ENCODE results near the gene PRDX4. TPM values are rescaled to one million over a fixed set of nuclear protein-coding genes. Genes with fewer than 3 reads are reported as not detected.

PRDX4 gene
- total and polyA plus RNA-seq, 10 of the 15 experiments (the other 5 are each of a cell fraction or from before 2014, with no cell fraction given), result 11.1 to 121 (median 59.1) TPM

DNA sequence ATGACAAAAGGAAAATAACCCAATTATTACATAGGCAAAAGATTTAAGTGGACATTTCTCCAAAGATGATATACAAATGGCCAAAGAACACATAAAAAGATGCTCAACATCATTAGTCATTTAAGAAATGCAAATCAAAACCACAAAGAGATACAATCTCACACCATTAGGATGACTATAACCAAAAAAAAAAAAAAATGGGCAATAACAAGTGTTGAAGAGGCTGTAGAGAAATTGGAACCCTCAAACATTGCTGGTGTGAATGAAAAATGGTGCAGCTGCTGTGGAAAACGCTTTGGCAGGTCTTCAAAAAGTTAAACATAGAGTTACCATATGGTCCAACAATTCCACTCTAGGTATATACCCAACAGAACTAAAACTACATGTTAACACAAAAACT lies 5.6 kb upstream of the PRDX4 start:
- ATAC-seq, result peak; percentile 60
- H3K4me3 ChIP-seq, result no peak overlapping the region
- in situ Hi-C loops (cut with MboI) (no loop called here), intact Hi-C loops (cut with micrococcal nuclease; ENCODE audit: unreplicated experiment) (loop anchor here (10.0 kb wide), 1 partner anchor 167 kb away; no protein-coding TSS in a partner anchor)
- H3K36me3 ChIP-seq (ENCODE audit: control insufficient read depth in 2 of 2, insufficient read depth in 2 of 2, low read length in 1 of 2), result no peaks in the 10 kb centered on the region
- no TSS peak for BruUV-seq (replicated peaks)
- H3K9ac ChIP-seq (ENCODE audit: control insufficient read depth, insufficient read depth, low read length), result no peak overlapping the region
- no peaks in the 10 kb centered on the region; the same call in 2 of the 3 replicates for H3K9me3 ChIP-seq (replicated peaks; ENCODE audit: control insufficient read depth, insufficient read depth, low read length)
- H3K27ac ChIP-seq (ENCODE audit: control insufficient read depth, insufficient read depth), result no peak overlapping the region
- CTCF ChIA-PET, result no interaction called here
- no peak overlapping the region for H2AFZ ChIP-seq (ENCODE audit: control insufficient read depth, low read depth, low read length)
- no peaks in the 10 kb centered on the region for H3K79me2 ChIP-seq (ENCODE audit: control insufficient read depth, insufficient read depth, low read length)
- POLR2A ChIA-PET, result no interaction called here
- H3K4me2 ChIP-seq (ENCODE audit: control insufficient read depth, insufficient read depth), result no peak overlapping the region
- no peak for TF ChIP-seq SMAD1 (IDR thresholded peaks at IDR 0.05; ENCODE audit: low read depth, partially characterized antibody)
- peak; percentile 24; the same call in 1 of the 2 replicates for TF ChIP-seq RUNX3 (IDR thresholded peaks at IDR 0.05; ENCODE audit: low read length)
- SMC1A ChIA-PET (ENCODE audit: uncharacterized antibody, unreplicated experiment), result interaction anchor here (0.5 kb wide), 1 partner anchor 162 kb away, joined by 3 read pairs; no protein-coding TSS in a partner anchor
- DNase-seq (ENCODE audit: low read depth, low spot score), result no peak
- peak; percentile 38 for FAIRE-seq
- RAD21 ChIA-PET (ENCODE audit: unreplicated experiment), result no interaction called here
- H3K4me1 ChIP-seq (ENCODE audit: control insufficient read depth, insufficient read depth, low read length), result peaks cover 8% of the 10 kb centered on the region
- H3K27me3 ChIP-seq (replicated peaks in 1 of 2; ENCODE audit: control insufficient read depth in 2 of 2, insufficient read depth in 2 of 2, low read length in 1 of 2), result no peaks in the 10 kb centered on the region
- WGBS (ENCODE audit: insufficient coverage, insufficient replicate concordance, low lambda C conversion rate, missing lambda C conversion rate), result 0% methylated on average over 1 of the region's 1 CpG
- no peaks in the 10 kb centered on the region for H4K20me1 ChIP-seq (ENCODE audit: control insufficient read depth, insufficient read depth)

DNA sequence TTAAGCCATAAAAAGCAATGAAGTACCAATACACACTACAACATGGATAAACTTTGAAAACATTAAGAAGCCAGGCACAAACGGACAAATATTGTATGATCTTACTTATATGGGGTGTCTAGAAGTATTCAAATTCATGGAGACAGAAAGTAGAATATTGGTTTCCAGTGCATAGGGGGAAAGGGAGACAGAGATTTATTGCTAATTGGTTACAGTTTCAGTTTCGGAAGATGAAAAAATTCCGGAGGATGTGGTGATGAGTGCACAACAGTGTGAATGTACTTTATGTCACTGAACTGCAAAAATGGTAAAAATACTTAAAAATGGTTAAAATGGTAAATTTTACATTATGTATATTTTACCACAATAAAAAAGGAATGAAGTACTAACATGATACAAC lies 5.1 kb upstream of the PRDX4 start:
- DNase-seq (ENCODE audit: low read depth, low spot score) (peak; percentile 42), FAIRE-seq (no peak), ATAC-seq (peak; percentile 79)
- no peak overlapping the region for H3K4me3 ChIP-seq
- H3K27me3 ChIP-seq (replicated peaks in 1 of 2; ENCODE audit: control insufficient read depth in 2 of 2, insufficient read depth in 2 of 2, low read length in 1 of 2), result no peaks in the 10 kb centered on the region
- H3K27ac ChIP-seq (ENCODE audit: control insufficient read depth, insufficient read depth), result 0 out of 2 replicates have a peak overlapping the region, but pooled peaks have one; percentile 25
- peaks cover 8% of the 10 kb centered on the region for H3K4me1 ChIP-seq (ENCODE audit: control insufficient read depth, insufficient read depth, low read length)
- WGBS (ENCODE audit: insufficient coverage, insufficient replicate concordance, low lambda C conversion rate, missing lambda C conversion rate), result 7% methylated on average over 3 of the region's 3 CpGs
- H4K20me1 ChIP-seq (ENCODE audit: control insufficient read depth, insufficient read depth), result no peaks in the 10 kb centered on the region
- ChIA-PET CTCF (interaction anchor here (2.6 kb wide), 1 partner anchor 240 kb away, joined by 7 read pairs; no protein-coding TSS in a partner anchor), SMC1A (ENCODE audit: uncharacterized antibody, unreplicated experiment) (interaction anchor here (0.5 kb wide), 1 partner anchor 162 kb away, joined by 3 read pairs; no protein-coding TSS in a partner anchor), POLR2A (no interaction called here), RAD21 (ENCODE audit: unreplicated experiment) (no interaction called here)
- BruUV-seq (replicated peaks), result no TSS peak
- H3K36me3 ChIP-seq (ENCODE audit: control insufficient read depth in 2 of 2, insufficient read depth in 2 of 2, low read length in 1 of 2), result no peaks in the 10 kb centered on the region
- H3K9ac ChIP-seq (ENCODE audit: control insufficient read depth, insufficient read depth, low read length), result no peak overlapping the region
- in situ Hi-C loops (cut with MboI), result no loop called here
- H2AFZ ChIP-seq (ENCODE audit: control insufficient read depth, low read depth, low read length), result no peak overlapping the region
- H3K9me3 ChIP-seq (replicated peaks; ENCODE audit: control insufficient read depth, insufficient read depth, low read length), result no peaks in the 10 kb centered on the region; the same call in 2 of the 3 replicates
- H3K79me2 ChIP-seq (ENCODE audit: control insufficient read depth, insufficient read depth, low read length), result no peaks in the 10 kb centered on the region
- intact Hi-C loops (cut with micrococcal nuclease; ENCODE audit: unreplicated experiment), result loop anchor here (10.0 kb wide), 1 partner anchor 167 kb away; no protein-coding TSS in a partner anchor
- H3K4me2 ChIP-seq (ENCODE audit: control insufficient read depth, insufficient read depth), result peak overlapping the region; percentile 15; the same call in 1 of the 2 replicates
- TF ChIP-seq ZBTB33 (IDR thresholded peaks at IDR 0.05), result no peak
- TF ChIP-seq, protein P1, sequence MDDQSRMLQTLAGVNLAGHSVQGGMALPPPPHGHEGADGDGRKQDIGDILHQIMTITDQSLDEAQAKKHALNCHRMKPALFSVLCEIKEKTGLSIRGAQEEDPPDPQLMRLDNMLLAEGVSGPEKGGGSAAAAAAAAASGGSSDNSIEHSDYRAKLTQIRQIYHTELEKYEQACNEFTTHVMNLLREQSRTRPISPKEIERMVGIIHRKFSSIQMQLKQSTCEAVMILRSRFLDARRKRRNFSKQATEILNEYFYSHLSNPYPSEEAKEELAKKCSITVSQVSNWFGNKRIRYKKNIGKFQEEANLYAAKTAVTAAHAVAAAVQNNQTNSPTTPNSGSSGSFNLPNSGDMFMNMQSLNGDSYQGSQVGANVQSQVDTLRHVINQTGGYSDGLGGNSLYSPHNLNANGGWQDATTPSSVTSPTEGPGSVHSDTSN (IDR thresholded peaks at IDR 0.05; ENCODE audit: insufficient replicate concordance, low read depth, low read length), result peak; percentile 53
- TF ChIP-seq, protein P2, sequence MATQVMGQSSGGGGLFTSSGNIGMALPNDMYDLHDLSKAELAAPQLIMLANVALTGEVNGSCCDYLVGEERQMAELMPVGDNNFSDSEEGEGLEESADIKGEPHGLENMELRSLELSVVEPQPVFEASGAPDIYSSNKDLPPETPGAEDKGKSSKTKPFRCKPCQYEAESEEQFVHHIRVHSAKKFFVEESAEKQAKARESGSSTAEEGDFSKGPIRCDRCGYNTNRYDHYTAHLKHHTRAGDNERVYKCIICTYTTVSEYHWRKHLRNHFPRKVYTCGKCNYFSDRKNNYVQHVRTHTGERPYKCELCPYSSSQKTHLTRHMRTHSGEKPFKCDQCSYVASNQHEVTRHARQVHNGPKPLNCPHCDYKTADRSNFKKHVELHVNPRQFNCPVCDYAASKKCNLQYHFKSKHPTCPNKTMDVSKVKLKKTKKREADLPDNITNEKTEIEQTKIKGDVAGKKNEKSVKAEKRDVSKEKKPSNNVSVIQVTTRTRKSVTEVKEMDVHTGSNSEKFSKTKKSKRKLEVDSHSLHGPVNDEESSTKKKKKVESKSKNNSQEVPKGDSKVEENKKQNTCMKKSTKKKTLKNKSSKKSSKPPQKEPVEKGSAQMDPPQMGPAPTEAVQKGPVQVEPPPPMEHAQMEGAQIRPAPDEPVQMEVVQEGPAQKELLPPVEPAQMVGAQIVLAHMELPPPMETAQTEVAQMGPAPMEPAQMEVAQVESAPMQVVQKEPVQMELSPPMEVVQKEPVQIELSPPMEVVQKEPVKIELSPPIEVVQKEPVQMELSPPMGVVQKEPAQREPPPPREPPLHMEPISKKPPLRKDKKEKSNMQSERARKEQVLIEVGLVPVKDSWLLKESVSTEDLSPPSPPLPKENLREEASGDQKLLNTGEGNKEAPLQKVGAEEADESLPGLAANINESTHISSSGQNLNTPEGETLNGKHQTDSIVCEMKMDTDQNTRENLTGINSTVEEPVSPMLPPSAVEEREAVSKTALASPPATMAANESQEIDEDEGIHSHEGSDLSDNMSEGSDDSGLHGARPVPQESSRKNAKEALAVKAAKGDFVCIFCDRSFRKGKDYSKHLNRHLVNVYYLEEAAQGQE (IDR thresholded peaks at IDR 0.05; ENCODE audit: low read depth, low read length), result no peak
- peak; percentile 59; the same call in 1 of the 2 replicates for TF ChIP-seq BCL11A (IDR thresholded peaks at IDR 0.05; ENCODE audit: low read depth, low read length)
- no peak for TF ChIP-seq IRF4 (IDR thresholded peaks at IDR 0.05; ENCODE audit: low read depth, low read length)
- no peak for TF ChIP-seq TCF12 (IDR thresholded peaks at IDR 0.05; ENCODE audit: low read depth, low read length)
- TF ChIP-seq EP300 (IDR thresholded peaks at IDR 0.05; ENCODE audit: borderline replicate concordance in 1 of 2, control insufficient read depth in 1 of 2, low read depth in 2 of 2, low read length in 2 of 2), result 0 out of 4 replicates have a peak, but pooled peaks of 1 of the 2 experiments have one; percentile 9
- TF ChIP-seq MTA2 (IDR thresholded peaks at IDR 0.05; ENCODE audit: low read depth), result peak; percentile 64

Data from GM12878 (cell line).